Transverse colon (tissue), 4 donors: ENCODE results near the gene S100A2. TPM values are rescaled to one million over a fixed set of nuclear protein-coding genes. Genes with fewer than 3 reads are reported as not detected.

Experiments used
- DNase-seq: peaks from one replicate; pipeline ENCODE4 v3.0.0-alpha.2; 2019
- H3K27ac ChIP-seq, 4 donors: fragments of 200-600 bp; sonication (generic); 2 replicates each; pipeline ENCODE4 v1.5.1; 2016 to 2018; ENCODE audit warnings: inconsistent platforms in 4 of 4
- H3K27me3 ChIP-seq: fragments of 200-600 bp; sonication (generic); 2 replicates; pipeline ENCODE4 v1.5.1; 2017; ENCODE audit warnings: inconsistent platforms
- H3K36me3 ChIP-seq, 4 donors: fragments of 200-600 bp; sonication (generic); 2 replicates each; pipeline ENCODE4 v1.5.1; 2017 to 2019; ENCODE audit warnings: inconsistent platforms in 4 of 4
- H3K4me1 ChIP-seq, 4 donors: fragments of 200-600 bp; sonication (generic); 2 replicates each; pipeline ENCODE4 v1.5.1; 2017 to 2020; ENCODE audit warnings: inconsistent platforms in 4 of 4
- H3K4me3 ChIP-seq, 4 donors: fragments of 200-600 bp; sonication (generic); 1 replicate in 1 of 4; 2 replicates in 3 of 4; pipeline versions ENCODE4 v1.5.1 to v1.6.1; 2017 to 2019; ENCODE audit warnings: inconsistent platforms in 4 of 4
- H3K9me3 ChIP-seq, 2 donors: fragments of 200-600 bp; sonication (generic); 2 replicates each; pipeline ENCODE4 v1.5.1; 2017 to 2019; ENCODE audit warnings: inconsistent platforms in 2 of 2
- EP300 ChIP-seq: sonication (generic); formaldehyde crosslinking; IDR thresholded peaks from one replicate; pipeline ENCODE4 v1.6.1; 2017; ENCODE audit warnings: antibody characterized with exemption, low read depth
- POLR2A ChIP-seq: fragments of 450-650 bp; IDR thresholded peaks from one replicate; pipeline ENCODE4 v1.6.1; 2016; ENCODE audit warnings: antibody characterized with exemption, mild to moderate bottlenecking, moderate library complexity
- POLR2AphosphoS5 ChIP-seq, 3 donors: sonication (generic); formaldehyde crosslinking; IDR thresholded peaks; one replicate each; pipeline ENCODE4 v1.6.1; 2016; ENCODE audit warnings: antibody characterized with exemption in 3 of 3
- WGBS, 2 donors: methylation state at CpG; one replicate each; pipeline ENCODE4 v1.1.5; 2018; ENCODE audit warnings: low coverage in 1 of 2; 5-methylcytosine and 5-hydroxymethylcytosine counted together
- in situ Hi-C, 4 donors: fragments of 200-750 bp; cut with MboI; loops; one replicate each; pipeline versions ENCODE4 v1.15.0 to v1.15.1; 2017; ENCODE audit warnings: low sequenced_read_pairs in 3 of 4, low pct_ligation_motif_present in 1 of 4, low pct_unique_long_range_greater_than_20kb in 1 of 4
- intact Hi-C: fragments of 100-400 bp; cut with DNase I; formaldehyde crosslinking; loops from one replicate; pipeline ENCODE4 v1.15.1; 2023; ENCODE audit warnings: low total_unique reads
- total RNA-seq, 4 donors: library from RNA; depleted of rRNA; stranded (reverse); fragments of >200 nt; gene quantifications; one replicate each; pipeline ENCODE4 v1.1.0, GENCODE V29; 2016
- TF ChIP-seq, protein P1 (sequence below), 5 experiments: fragments of 200-600 bp in 3 of 5; fragments of 450-650 bp in 2 of 5; sonication (generic) in 3 of 5; IDR thresholded peaks; 1 replicate in 2 of 5; 2 replicates in 3 of 5; pipeline ENCODE4 v1.5.1; 2016 to 2017; ENCODE audit warnings: antibody characterized with exemption in 5 of 5, inconsistent platforms in 3 of 5, mild to moderate bottlenecking in 2 of 5, moderate library complexity in 1 of 5

Gene S100A2
- total RNA-seq, 4 donors from 2014 or later, result 2.2 TPM; not detected in 3

DNA sequence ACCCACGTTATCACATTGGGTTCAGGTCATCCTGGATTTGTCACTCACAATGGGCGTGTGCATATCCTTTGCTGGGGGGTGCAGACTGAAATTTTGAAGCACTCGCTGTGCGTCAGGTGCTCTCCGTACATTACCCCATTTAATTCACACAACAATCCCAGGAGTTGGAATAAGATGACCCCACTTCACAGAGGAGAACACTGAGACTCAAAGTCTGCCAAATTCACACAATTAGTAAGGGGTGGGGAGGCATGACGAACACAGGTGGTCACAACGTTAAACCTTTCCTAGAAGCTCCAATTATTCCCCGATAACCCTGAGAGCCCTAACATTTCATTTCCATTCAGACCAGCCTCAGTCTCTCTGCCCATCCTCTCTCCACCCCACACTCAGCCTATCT lies 3.8 kb upstream of the S100A2 start:
- in situ Hi-C loops (loop anchor here in 2 of 4 donors (5.0 kb wide), 1 partner anchor 57 kb away; no protein-coding TSS in a partner anchor), intact Hi-C loops (loop anchor here (5.0 kb wide), 1 partner anchor 57 kb away; no protein-coding TSS in a partner anchor)
- Histone ChIP-seq H3K27ac (no peak overlapping the region), H3K9me3 (no peaks in the 10 kb centered on the region), H3K4me3 (no peak overlapping the region), H3K36me3 (no peaks in the 10 kb centered on the region), H3K27me3 (no peaks in the 10 kb centered on the region), H3K4me1 (peaks cover 34 to 59% (median 40%) of the 10 kb centered on the region in 4 donors)
- TF ChIP-seq POLR2A (no peak), EP300 (no peak), POLR2AphosphoS5 (IDR thresholded peaks at IDR 0.05) (no peak)
- TF ChIP-seq, protein P1, sequence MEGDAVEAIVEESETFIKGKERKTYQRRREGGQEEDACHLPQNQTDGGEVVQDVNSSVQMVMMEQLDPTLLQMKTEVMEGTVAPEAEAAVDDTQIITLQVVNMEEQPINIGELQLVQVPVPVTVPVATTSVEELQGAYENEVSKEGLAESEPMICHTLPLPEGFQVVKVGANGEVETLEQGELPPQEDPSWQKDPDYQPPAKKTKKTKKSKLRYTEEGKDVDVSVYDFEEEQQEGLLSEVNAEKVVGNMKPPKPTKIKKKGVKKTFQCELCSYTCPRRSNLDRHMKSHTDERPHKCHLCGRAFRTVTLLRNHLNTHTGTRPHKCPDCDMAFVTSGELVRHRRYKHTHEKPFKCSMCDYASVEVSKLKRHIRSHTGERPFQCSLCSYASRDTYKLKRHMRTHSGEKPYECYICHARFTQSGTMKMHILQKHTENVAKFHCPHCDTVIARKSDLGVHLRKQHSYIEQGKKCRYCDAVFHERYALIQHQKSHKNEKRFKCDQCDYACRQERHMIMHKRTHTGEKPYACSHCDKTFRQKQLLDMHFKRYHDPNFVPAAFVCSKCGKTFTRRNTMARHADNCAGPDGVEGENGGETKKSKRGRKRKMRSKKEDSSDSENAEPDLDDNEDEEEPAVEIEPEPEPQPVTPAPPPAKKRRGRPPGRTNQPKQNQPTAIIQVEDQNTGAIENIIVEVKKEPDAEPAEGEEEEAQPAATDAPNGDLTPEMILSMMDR (IDR thresholded peaks at IDR 0.05), result no peak
- 60 to 85% methylated on average over 1 to 8 of the region's 8 CpGs for WGBS, 2 donors
- DNase-seq, result no peak

DNA sequence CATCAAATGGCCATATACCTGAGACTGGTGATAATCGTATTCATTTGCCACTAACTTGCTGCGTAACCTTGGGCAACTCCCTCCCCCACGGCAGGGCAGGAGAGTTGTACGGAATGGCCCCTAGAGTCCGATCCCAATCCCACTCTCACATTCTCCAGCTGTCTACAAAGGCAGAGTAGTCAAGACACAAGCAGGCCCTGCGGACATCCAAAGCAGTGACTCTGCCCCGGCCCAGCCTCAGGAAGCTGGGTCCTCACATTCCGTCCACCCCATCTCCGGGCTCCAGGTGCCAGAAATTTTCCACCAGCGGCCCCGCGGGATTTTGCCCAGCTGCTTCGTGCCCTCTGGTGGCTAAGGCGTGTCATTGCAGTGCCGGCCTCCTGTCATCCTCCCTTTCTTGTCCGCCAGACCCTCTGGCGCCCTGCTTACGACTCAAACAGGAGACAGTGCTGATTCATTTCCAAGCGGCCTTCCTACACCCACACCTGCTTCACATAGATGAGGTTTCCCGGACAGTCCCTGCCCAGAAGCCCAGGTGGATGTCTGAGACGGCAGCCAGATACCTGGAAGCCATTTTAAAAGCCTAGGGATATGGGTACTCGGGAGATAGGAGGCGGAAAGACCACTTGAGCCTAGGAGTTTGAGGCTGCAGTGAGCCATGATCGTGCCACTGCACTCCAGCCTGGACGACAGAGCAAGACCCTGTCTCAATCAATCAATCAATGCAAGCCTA lies 2.9 kb upstream of the S100A2 start:
- Histone ChIP-seq H3K9me3 (no peaks in the 10 kb centered on the region), H3K36me3 (no peaks in the 10 kb centered on the region), H3K27me3 (no peaks in the 10 kb centered on the region), H3K4me3 (peak overlapping the region in 2 of 4 donors; percentile 8 to 34), H3K4me1 (peaks cover 34 to 58% (median 40%) of the 10 kb centered on the region in 4 donors), H3K27ac (peak overlapping the region; percentile 93 to 97 (median 94))
- in situ Hi-C loops (loop anchor here in 2 of 4 donors (5.0 kb wide), 1 partner anchor 56 kb away; no protein-coding TSS in a partner anchor), intact Hi-C loops (loop anchor here (1.0 to 5.0 kb wide), 2 partner anchors 35 to 56 kb away; no protein-coding TSS in a partner anchor)
- 8% methylated on average over 25 of the region's 25 CpGs; no CpG with 5 or more reads in 1 of the 2 donors for WGBS, 2 donors
- TF ChIP-seq, protein P1 (IDR thresholded peaks at IDR 0.05), result peak; percentile 99 to 100 (median 99)
- TF ChIP-seq POLR2A (peak; percentile 32), POLR2AphosphoS5 (IDR thresholded peaks at IDR 0.05) (peak in 2 of 3 donors; percentile 44 to 51), EP300 (no peak)
- DNase-seq, result peak; percentile 92

DNA sequence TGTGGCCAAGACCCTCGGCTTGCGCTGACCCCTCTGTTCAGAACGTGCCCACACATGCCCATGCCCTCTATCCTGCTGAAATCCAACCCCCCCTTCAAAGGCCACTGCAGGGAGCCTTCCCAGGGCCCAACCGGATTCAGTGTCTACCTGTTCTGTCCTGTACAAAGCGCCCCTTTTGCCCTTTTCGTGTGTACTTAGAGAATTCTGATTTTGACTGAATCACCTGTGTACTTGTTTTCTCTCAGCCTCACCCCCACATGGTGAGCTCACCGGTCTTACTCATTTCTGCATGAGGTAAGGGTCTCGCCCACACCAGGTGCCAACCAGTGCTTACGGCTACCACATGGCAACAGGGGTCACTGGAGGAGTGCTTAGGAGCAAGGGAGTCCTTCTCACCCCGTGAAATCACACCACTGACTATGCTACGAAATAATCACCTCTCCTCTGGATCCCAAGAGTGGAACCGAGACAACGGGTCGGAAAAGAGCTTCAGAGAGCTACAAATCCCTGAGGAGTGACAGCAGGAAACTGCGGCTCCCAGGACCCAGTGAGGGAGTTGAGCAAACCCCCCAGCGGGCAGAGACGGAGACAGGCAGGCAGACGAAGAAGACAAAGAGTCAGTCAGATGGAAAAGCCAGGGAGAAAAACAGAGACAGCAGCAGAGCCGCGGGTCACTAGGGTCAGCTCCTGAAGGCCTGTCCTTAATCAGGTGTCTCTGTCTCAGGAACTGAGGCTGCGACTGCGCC lies 2.1 kb upstream of the S100A2 start:
- Histone ChIP-seq H3K36me3 (no peaks in the 10 kb centered on the region), H3K27me3 (no peaks in the 10 kb centered on the region), H3K4me1 (peaks cover 33 to 50% (median 38%) of the 10 kb centered on the region in 4 donors), H3K4me3 (peak overlapping the region in 2 of 4 donors; percentile 8 to 34), H3K9me3 (no peaks in the 10 kb centered on the region), H3K27ac (peak overlapping the region; percentile 93 to 97 (median 94))
- 79 to 86% methylated on average over 10 to 22 of the region's 22 CpGs for WGBS, 2 donors
- DNase-seq, result no peak
- intact Hi-C loops, result loop anchor here (1.0 to 5.0 kb wide), 2 partner anchors 34 to 55 kb away; no protein-coding TSS in a partner anchor
- in situ Hi-C loops, result loop anchor here in 2 of 4 donors (5.0 kb wide), 1 partner anchor 55 kb away; no protein-coding TSS in a partner anchor
- no peak for TF ChIP-seq POLR2AphosphoS5 (IDR thresholded peaks at IDR 0.05)
- TF ChIP-seq EP300, result no peak
- TF ChIP-seq, protein P1 (IDR thresholded peaks at IDR 0.05), result no peak
- TF ChIP-seq POLR2A, result no peak
